ENCODE data around the gene TMEM86A.

- TF ChIP-seq, protein P1, sequence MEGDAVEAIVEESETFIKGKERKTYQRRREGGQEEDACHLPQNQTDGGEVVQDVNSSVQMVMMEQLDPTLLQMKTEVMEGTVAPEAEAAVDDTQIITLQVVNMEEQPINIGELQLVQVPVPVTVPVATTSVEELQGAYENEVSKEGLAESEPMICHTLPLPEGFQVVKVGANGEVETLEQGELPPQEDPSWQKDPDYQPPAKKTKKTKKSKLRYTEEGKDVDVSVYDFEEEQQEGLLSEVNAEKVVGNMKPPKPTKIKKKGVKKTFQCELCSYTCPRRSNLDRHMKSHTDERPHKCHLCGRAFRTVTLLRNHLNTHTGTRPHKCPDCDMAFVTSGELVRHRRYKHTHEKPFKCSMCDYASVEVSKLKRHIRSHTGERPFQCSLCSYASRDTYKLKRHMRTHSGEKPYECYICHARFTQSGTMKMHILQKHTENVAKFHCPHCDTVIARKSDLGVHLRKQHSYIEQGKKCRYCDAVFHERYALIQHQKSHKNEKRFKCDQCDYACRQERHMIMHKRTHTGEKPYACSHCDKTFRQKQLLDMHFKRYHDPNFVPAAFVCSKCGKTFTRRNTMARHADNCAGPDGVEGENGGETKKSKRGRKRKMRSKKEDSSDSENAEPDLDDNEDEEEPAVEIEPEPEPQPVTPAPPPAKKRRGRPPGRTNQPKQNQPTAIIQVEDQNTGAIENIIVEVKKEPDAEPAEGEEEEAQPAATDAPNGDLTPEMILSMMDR (IDR thresholded peaks at IDR 0.05), result no peak
- TF ChIP-seq ZFX (IDR thresholded peaks at IDR 0.05; ENCODE audit: borderline replicate concordance), result no peak
Measured at GRCh38 chr11:18703001-18703763, 4.6 kb downstream of the TMEM86A start.

Measured in 22Rv1 (cell line).